ENCODE measurements around the gene REXO1.

Gene REXO1

DNA sequence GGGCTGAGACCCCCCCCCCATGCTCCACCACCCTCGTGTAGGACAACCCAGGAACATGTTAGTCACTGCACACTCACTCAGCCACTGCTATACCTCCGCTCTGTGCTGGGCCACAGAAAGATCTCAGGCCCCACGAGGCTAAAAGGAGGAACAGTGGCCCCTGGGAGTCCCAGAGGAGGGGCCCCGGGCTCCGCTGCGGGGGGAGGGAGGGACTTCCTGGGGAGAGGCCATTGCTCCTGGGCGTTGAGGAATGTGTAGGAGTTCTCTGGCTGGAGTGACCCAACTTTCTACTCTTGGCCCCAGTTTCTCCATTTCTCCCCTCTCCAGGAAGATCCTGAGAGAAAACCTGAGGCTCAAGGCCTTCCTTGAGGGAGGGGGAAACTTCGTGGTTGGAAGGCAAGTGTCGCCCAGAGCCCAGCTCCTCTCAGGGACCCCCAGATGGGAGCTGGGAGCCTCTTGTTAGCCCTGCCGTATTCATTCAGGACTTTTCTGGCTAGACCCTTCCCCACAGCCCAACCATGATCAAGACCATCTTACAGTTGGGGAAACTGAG lies 81.4 kb downstream of the REXO1 start:
- DNase-seq: no peak

DNA sequence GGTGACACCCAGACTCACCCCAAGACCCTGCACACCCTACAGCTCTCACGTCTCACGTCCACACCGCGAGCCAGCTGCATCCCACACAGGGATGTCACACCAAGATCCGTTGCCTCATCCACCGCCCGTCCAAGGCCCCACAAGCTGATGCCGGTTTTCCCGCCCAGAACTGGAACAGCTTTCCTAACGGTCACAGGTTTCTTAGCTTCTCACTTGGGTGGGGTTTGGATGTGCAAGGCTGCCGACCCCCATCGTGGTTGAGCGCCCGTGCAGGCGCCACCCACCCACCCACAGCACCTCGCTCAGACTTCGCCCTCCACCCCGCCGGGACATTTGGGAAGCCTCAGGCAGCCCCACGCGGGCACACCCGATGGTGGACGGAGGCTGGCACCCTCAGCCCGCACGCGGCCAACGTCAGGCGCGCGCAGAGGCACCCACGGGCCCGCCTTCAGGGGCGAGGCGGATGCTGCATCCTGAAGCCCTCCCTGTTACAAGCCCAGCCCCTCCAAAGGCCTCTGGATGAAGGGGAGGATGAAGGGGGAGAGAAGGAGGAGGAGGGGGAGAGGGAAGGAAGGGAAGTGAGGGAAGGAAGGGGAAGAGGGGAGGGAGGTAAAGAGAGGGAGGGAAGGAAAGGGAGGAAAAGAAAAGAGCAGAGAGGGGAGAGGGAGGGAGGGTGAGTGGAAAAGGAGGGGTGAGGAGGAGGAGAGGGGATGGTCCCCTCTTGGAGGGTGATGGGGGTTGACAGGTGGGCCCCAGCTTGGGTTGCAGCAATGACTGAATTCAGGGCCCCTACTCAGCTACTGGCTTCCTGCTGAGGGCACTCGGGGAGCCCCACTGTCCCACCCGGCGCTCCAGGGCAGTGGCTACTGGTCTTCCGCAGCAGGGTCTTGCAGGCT lies 82.1 kb downstream of the REXO1 start:
- DNase-seq: no peak

Measured in NCI-H2029 (cell line).